D341Med (cell line): ENCODE results near the gene DIAPH2.

Experiments used
- DNase-seq: peaks from one replicate; pipeline ENCODE4 v3.0.0; 2012; ENCODE audit warnings: low spot score

The DIAPH2 gene

DNA sequence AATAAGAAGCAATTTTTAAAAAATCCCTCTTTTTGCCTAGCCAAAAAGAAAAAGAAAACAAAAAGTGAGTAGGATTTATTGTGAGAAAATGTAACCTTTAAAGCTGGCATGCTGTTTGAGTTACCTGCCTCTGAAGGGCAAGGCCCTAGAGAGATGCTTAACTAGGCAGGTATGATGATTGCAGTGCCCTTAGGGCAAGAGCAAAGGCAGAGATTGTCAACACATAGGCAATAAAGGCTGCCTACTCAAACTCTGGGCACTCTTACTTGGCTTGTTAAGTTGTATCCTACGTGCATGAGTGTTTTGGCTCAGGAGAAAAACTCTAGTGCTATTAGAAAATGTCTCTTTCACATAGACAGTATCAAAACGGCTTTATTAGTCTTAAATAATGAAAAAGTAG lies 505.0 kb downstream of the DIAPH2 start:
- DNase-seq, result no peak

DNA sequence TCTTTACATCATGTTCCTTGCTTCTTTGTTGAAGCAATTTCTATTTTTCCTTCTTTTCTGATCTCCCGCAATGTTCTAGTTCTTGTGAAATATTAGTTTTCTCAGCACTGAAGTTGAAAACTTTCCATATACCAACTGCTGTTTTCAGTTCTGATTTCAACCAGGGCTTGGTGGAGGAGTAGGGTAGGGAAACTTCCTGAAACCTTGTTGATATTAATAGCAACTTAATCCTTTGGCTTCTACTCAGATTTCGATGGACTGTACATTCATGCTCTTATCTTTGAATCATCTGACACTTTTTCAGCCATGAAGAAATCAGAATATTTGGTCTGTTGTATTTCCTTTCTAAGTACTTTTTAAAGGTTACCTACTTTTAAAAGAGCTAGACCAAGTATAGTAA lies 514.9 kb downstream of the DIAPH2 start:
- DNase-seq, result no peak

DNA sequence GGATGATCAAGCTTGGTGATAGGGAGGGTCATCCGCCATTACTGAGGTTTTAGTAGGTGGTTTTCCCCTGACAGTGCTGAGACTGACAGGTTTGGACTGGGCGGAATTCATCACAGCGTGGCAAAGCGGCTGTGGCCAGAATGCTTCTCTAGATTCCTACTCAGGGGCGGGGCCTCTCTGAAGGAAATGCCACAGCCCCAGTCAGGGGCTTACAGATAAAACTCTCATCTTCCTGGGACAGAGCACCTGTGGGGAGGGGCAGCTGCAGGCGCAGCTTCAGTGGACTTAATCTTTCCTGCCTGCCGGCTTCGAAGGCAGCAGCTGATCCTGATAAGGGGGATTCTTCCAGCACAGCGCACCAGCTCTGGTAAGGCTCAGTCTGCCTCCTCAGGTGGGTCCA lies 515.8 kb downstream of the DIAPH2 start:
- DNase-seq, result no peak

DNA sequence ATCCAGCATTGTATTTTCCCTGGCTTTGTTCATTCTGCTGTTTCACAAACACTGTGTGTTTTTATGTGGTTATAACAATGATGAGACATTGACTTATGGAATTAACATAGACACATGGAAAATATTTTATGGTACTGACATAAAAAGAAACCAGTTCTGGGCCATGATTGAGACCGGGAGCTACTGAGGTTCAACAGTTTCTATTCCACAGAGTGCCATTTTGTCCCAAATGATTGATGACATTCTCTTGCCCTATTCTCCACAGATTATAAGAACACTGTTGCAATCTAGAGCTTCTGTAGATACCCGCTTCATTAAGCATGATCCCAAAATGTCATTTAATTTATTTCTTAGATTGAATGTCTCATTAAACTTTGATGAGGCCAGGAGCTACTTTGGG lies 525.9 kb downstream of the DIAPH2 start:
- DNase-seq, result no peak

DNA sequence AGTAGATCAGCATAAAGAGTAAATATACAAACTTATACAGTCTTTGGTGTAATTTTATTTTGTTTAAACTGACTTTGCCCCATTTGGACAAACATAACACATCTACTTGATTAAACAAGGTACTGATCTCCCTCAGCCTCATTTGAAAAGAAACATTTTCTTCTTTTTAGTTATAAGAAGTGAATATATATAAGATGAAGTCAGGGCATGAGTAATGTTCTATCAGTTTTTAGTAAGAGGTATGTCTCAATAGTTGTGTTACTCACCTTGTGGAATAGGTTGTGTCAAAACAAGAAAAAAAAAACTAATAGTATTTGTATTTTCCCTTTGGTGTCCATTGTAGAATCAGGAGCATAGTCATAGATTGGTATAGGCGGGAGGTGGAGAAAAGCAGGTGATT lies 526.4 kb downstream of the DIAPH2 start:
- no peak for DNase-seq

- no peak for DNase-seq
These were observed 530.5 kb downstream of the DIAPH2 start for GRCh38 chrX:97215186-97215585.

GRCh38 chrX:97224148-97224547 lies 539.5 kb downstream of the DIAPH2 start:
- no peak for DNase-seq

- DNase-seq, result no peak
These were observed 544.7 kb downstream of the DIAPH2 start for GRCh38 chrX:97229318-97229717.

DNA sequence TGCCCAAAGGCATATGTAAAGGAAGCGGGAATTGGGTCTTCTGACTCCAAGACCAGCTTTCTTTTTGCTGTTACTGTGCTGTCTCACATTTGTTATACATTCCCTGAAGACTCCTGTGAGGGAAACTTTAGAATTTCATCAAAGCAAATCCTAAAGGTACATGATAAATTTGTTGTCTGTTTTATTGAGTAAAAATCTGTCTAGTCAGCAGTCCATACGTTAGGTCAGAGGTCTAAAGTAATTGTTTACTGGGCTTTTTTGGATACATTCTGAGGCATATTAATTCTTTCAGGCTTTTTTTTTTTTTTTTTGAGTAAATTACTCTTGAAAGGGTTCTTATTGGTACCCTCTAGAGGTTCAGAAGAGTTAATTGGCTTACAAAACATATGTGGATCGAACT lies 546.3 kb downstream of the DIAPH2 start:
- DNase-seq, result no peak

DNA sequence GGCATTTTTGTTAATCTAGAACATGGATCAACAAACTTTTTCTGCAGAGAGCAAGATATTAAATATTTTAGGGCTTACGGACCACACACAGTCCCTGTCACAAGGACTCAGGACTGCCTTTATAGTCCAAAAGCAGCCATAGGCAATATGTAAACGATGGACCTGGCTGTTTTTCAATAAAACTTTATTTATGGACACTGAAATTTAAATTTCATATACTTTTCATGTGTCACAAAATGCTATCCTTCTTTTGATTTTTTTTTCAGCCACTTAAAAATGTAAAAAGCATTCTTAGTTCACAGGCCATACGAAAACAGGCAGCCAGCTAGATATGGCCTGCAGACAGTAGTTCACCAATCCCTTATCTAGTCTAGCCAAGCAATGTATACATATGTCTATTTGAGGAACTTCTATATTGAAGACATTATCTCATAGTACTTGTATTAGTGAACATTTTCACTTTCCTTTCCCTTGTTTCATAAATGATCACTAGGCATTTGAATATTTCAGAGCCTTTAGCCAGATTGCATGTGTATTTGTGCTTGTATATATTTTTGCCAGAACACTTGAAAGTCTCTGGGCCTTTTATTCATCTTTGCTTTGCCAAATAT lies 549.9 kb downstream of the DIAPH2 start:
- DNase-seq, result no peak

- DNase-seq, result no peak
These were observed 554.0 kb downstream of the DIAPH2 start for GRCh38 chrX:97238632-97239031.

GRCh38 chrX:97252111-97252510 lies 567.5 kb downstream of the DIAPH2 start:
- no peak for DNase-seq

DNA sequence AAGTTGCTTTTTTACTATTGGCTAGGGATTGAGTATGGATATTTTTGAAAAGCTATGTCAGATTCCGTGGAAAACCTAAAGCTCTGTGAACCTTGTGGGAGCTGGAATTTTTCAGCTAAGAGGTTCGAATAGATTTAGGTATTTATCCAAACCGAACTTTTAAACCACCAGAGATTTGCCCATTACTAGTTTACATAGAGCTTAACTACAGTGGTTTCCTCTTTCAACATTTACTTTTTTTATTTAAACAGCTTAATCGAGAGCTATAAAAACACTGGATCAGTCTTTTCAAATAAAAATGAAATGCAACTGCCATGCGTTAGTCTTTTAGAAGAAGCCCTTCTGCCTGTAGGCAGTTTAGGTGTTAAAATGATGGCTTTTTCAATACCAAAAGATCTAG lies 576.0 kb downstream of the DIAPH2 start:
- no peak for DNase-seq

DNA sequence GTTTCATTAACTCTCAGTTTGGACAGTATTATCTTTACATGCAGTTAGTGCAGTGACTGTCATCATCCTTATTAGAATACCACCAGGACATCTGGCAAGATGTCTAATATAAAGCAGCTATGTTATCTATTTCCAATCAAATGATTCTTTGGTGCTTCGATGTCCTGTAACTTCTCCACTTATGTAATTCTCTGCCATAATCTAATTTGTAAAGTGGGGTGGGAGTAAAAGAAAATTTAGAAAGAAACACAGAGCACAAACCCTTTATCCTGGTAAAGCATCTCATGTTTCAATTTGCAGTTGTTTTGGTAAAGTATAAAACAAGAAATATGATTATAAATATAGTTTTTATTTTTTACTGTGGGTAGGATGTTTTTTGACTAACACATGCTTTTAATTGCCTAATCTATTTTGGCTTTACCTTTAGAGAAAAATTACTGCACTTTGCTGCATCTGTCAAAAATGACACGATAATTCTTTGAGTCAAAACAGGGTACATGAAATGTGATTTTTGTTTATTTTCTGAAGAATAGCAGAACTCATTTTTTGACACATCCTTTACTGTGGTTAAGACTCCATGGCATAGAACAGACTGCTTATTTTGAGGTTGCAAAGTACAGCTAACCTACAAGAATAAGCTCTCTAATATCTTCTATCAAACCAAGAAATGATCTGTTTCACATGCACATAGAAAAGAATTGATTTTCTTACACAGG lies 581.9 kb downstream of the DIAPH2 start:
- DNase-seq, result no peak

DNA sequence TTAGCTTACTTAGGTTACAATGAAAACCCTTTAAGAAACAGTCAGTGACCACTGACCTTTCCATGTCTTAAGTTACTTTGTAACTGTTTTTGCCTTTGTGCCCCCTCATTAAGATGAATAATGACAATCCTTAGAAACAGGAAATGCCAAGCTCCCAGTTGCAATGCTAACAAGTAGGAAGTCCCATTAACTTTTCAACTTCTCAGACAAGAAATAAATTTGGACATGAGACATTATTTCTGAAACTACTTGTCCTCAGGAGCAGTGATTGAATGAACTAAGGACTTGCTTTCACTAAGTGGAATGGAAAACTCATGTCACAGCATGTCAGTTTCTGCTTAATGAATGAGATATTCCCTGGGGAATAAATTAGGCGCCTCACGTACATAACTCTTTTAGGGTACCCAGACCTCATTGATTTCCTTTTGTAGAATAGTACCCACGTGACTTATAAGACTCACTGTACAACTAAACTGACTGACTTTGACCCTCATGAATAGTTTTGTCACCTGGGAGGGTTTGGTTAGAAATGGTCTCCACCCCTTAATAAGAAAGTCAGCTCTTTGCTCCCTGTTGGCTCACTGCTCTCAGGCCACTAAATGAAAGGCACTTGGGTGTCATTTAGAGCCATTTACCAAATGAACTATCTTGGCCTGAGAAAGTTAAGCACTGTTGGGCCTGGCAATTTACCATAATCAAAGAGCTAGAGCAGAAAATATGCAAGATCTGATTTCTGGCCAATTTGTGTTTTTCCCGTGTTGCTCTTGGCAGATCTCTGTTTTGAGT lies 582.9 kb downstream of the DIAPH2 start:
- DNase-seq, result no peak

GRCh38 chrX:97268182-97268680 lies 583.6 kb downstream of the DIAPH2 start:
- no peak for DNase-seq

GRCh38 chrX:97284531-97284930 lies 599.9 kb downstream of the DIAPH2 start:
- DNase-seq, result no peak

DNA sequence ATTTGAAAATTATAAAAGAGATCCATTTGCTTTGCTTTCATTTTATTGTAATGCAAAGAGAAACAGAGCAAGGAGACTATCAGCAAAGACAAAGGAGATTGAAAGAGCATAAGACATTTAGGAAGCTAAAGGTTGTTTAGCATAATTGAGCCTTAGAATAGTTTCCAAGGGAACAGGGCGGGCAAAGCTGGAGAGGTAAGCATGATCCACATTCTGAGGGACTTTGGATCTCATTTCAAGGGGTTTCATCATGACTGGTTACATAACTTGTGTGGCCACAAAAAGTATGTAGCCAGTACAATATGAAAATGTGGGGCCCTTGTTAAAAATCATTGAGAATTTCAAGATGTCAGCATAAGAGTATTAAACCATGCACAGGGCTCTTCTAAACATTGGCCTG lies 605.6 kb downstream of the DIAPH2 start:
- no peak for DNase-seq

- DNase-seq, result no peak
These were observed 609.4 kb downstream of the DIAPH2 start for GRCh38 chrX:97294041-97294440.

DNA sequence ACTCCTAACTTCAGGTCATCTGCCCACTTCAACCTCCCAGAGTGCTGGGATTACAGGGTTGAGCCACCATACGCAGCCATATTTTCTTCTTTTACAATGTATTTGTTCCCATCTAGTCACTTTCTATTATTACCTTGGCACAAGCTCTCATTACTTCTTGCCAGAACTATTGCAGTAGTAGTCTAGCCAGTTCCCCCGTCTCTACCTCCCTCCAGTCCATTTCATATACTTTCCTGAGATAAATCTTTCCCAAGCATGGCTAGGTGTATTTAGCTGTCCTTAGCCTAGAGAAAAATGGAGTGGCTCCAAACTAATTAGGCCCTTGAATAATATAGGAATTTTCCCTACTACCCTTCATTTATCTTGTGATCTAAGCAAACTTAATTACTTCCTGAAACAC lies 611.3 kb downstream of the DIAPH2 start:
- no peak for DNase-seq

GRCh38 chrX:97306771-97307470 lies 622.3 kb downstream of the DIAPH2 start:
- DNase-seq, result no peak

- DNase-seq, result no peak
These were observed 623.5 kb downstream of the DIAPH2 start for GRCh38 chrX:97308171-97308570.
